Measurements from ENCODE around the gene REPIN1. TPM values are rescaled to one million over a fixed set of nuclear protein-coding genes. Genes with fewer than 3 reads are reported as not detected.

REPIN1 gene
- total RNA-seq, 1 donor from 2014 or later = 127 TPM

GRCh38 chr7:150398108-150398964, 29.7 kb downstream of the REPIN1 start:
- no peak for DNase-seq (ENCODE audit: low read depth)
- H3K4me3 ChIP-seq (ENCODE audit: low read depth, low read length) = no peak overlapping the region
- no peak for TF ChIP-seq CTCF (conservative IDR thresholded peaks at IDR 0.05; ENCODE audit: low read depth, low read length)

GRCh38 chr7:150398965-150399320, 30.3 kb downstream of the REPIN1 start:
- TF ChIP-seq CTCF (conservative IDR thresholded peaks at IDR 0.05; ENCODE audit: low read depth, low read length) = no peak
- DNase-seq (ENCODE audit: low read depth) = no peak
- H3K4me3 ChIP-seq (ENCODE audit: low read depth, low read length) = no peak overlapping the region

GRCh38 chr7:150399421-150400007, 30.9 kb downstream of the REPIN1 start:
- no peak for DNase-seq (ENCODE audit: low read depth)
- no peak for TF ChIP-seq CTCF (conservative IDR thresholded peaks at IDR 0.05; ENCODE audit: low read depth, low read length)
- no peak overlapping the region for H3K4me3 ChIP-seq (ENCODE audit: low read depth, low read length)

GRCh38 chr7:150400008-150400787, 31.6 kb downstream of the REPIN1 start:
- TF ChIP-seq CTCF (conservative IDR thresholded peaks at IDR 0.05; ENCODE audit: low read depth, low read length) = no peak
- no peak for DNase-seq (ENCODE audit: low read depth)
- H3K4me3 ChIP-seq (ENCODE audit: low read depth, low read length) = no peak overlapping the region

- TF ChIP-seq CTCF (conservative IDR thresholded peaks at IDR 0.05; ENCODE audit: low read depth, low read length) = no peak
- no peak overlapping the region for H3K4me3 ChIP-seq (ENCODE audit: low read depth, low read length)
- no peak for DNase-seq (ENCODE audit: low read depth)
Observed at GRCh38 chr7:150400788-150401423, 32.3 kb downstream of the REPIN1 start.

- no peak for DNase-seq (ENCODE audit: low read depth)
- H3K4me3 ChIP-seq (ENCODE audit: low read depth, low read length) = no peak overlapping the region
- no peak for TF ChIP-seq CTCF (conservative IDR thresholded peaks at IDR 0.05; ENCODE audit: low read depth, low read length)
Observed at GRCh38 chr7:150401424-150401790, 32.8 kb downstream of the REPIN1 start.
